Natural killer cell (primary cell): ENCODE results near the gene CGB1. TPM values are rescaled to one million over a fixed set of nuclear protein-coding genes. Genes with fewer than 3 reads are reported as not detected.
"Not testable (repeated sequence)": the region's sequence is repeated elsewhere in the genome, so short reads cannot be mapped to it uniquely, and the experiment has no call there.

Experiments
- ATAC-seq, 3 donors: fragments of 150-1000 bp in 2 of 3; fragments of 200-7000 bp in 1 of 3; cut with Tn5 transposase; 1 replicate in 1 of 3; 2 replicates in 2 of 3; pipeline ENCODE4 v1.10.0; 2021; ENCODE audit warnings: mild to moderate bottlenecking in 2 of 3, moderate library complexity in 2 of 3
- DNase-seq, 2 donors: peaks; one replicate each; pipeline versions ENCODE4 v3.0.0 to v3.0.0-alpha.2; 2013 to 2021; ENCODE audit warnings: mixed read lengths in 1 of 2
- H3K27ac ChIP-seq: one replicate; pipeline ENCODE4 v1.5.1; 2013; ENCODE audit warnings: mild to moderate bottlenecking, low read length
- H3K27me3 ChIP-seq: one replicate; pipeline ENCODE4 v1.6.1; 2013; ENCODE audit warnings: low read length; ENCODE audit not compliant: control insufficient read depth, insufficient read depth
- H3K36me3 ChIP-seq: one replicate; pipeline ENCODE4 v1.6.1; 2013; ENCODE audit warnings: low read length; ENCODE audit not compliant: control insufficient read depth, insufficient read depth
- H3K4me1 ChIP-seq: one replicate; pipeline ENCODE4 v1.6.1; 2013; ENCODE audit warnings: low read length; ENCODE audit not compliant: control insufficient read depth, insufficient read depth
- H3K4me3 ChIP-seq: one replicate; pipeline ENCODE4 v1.5.1; 2013; ENCODE audit warnings: low read length
- H3K9me3 ChIP-seq: one replicate; pipeline ENCODE4 v1.6.1; 2013; ENCODE audit warnings: low read length; ENCODE audit not compliant: control insufficient read depth, insufficient read depth
- H3K27ac Mint-ChIP-seq, 2 donors: one replicate each; pipeline ENCODE4 v1.8.0; 2022; ENCODE audit warnings: mild to moderate bottlenecking in 2 of 2, mixed read lengths in 2 of 2, moderate library complexity in 1 of 2
- H3K27me3 Mint-ChIP-seq, 2 donors: one replicate each; pipeline ENCODE4 v1.8.0; 2022; ENCODE audit warnings: low read depth in 2 of 2, mixed read lengths in 2 of 2
- H3K36me3 Mint-ChIP-seq: one replicate; pipeline ENCODE4 v1.8.0; 2022; ENCODE audit warnings: mixed read lengths
- H3K4me1 Mint-ChIP-seq, 2 donors: one replicate each; pipeline ENCODE4 v1.8.0; 2022; ENCODE audit warnings: mixed read lengths in 2 of 2
- H3K4me3 Mint-ChIP-seq: one replicate; pipeline ENCODE4 v1.8.0; 2022; ENCODE audit warnings: mild to moderate bottlenecking, moderate library complexity, mixed read lengths
- H3K9me3 Mint-ChIP-seq, 2 donors: one replicate each; pipeline ENCODE4 v1.8.0; 2022; ENCODE audit warnings: mixed read lengths in 2 of 2
- WGBS: methylation state at CpG from one replicate; pipeline ENCODE4 v1.1.7; 2013; ENCODE audit warnings: missing lambda C conversion rate; ENCODE audit not compliant: insufficient coverage; 5-methylcytosine and 5-hydroxymethylcytosine counted together
- intact Hi-C: fragments of 100-400 bp; cut with micrococcal nuclease; formaldehyde crosslinking; loops from one replicate; pipeline ENCODE4 v1.14.2; 2022
- total RNA-seq, 4 donors: library from RNA; stranded (reverse); fragments of 120-200 nt in 1 of 4; gene quantifications; one replicate each; pipeline versions ENCODE4 v1.2.3 to v1.2.4, GENCODE V29; 2013 to 2022
- TF ChIP-seq, protein P1 (sequence below): fragments of 200-600 bp; IDR thresholded peaks from one replicate; pipeline ENCODE4 v1.8.0; 2022; ENCODE audit warnings: antibody characterized with exemption

CGB1 gene
- total RNA-seq, 3 donors from 2014 or later (not counting 1 experiment from before 2014, with no cell fraction given): not detected

DNA sequence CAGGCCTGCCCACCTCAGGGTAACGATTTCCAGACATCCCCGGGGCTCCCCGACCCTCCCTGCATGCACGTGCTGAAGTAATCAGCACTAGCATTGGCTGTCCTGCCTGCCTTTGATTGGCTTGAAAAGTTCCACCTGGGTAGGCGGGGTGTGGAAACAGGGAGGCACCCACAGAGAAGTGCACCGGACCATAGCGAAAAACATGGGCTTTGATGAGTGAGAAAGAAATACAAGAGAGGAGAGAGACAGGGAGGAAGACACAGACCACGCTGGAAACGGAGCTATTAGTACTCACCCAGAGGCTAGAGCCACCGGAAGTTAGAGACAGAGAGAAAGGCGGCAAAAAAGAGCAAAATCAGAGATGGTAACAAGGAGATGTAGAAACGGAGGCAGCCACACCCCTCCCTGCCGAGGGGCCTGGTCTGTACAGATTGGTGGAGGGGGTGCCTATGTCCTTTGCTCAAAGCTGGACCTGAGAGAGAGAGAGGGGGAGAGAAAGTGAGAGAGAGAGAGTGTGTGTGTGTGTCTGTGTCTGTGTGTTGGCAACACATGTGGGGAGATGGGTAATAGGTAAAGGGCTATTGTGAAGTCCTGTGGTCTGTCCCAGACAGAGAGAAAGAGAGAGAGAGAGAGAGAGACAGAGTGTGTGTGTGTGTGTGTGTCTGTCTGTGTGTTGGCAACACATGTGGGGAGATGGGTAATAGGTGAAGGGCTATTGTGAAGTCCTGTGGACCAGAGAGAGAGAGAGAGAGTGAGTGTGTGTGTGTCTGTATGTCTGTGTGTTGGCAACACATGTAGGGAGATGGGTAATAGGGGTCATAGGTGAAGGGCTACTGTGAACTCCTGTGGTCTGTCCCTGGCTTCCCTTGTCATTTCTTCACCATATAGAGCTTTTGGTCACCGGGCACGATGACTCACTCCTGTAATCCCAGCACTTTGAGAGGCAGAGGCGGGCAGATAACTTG is 15.5 kb downstream of the CGB1 start:
- H3K4me1 Mint-ChIP-seq: peaks cover 15 to 36% of the 10 kb centered on the region in 2 donors
- no peaks in the 10 kb centered on the region for H3K36me3 ChIP-seq
- H3K4me3 ChIP-seq: no peak overlapping the region
- TF ChIP-seq, protein P1, sequence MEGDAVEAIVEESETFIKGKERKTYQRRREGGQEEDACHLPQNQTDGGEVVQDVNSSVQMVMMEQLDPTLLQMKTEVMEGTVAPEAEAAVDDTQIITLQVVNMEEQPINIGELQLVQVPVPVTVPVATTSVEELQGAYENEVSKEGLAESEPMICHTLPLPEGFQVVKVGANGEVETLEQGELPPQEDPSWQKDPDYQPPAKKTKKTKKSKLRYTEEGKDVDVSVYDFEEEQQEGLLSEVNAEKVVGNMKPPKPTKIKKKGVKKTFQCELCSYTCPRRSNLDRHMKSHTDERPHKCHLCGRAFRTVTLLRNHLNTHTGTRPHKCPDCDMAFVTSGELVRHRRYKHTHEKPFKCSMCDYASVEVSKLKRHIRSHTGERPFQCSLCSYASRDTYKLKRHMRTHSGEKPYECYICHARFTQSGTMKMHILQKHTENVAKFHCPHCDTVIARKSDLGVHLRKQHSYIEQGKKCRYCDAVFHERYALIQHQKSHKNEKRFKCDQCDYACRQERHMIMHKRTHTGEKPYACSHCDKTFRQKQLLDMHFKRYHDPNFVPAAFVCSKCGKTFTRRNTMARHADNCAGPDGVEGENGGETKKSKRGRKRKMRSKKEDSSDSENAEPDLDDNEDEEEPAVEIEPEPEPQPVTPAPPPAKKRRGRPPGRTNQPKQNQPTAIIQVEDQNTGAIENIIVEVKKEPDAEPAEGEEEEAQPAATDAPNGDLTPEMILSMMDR: no peak
- peak overlapping the region in 1 of 2 donors; percentile 13 for H3K27ac Mint-ChIP-seq
- DNase-seq (peak in 1 of 2 donors; percentile 14), ATAC-seq (no peak)
- H3K9me3 Mint-ChIP-seq: no peaks in the 10 kb centered on the region
- H3K27me3 ChIP-seq: peaks cover 3% of the 10 kb centered on the region
- peaks cover 0 to 7% of the 10 kb centered on the region in 2 donors for H3K27me3 Mint-ChIP-seq
- 45% methylated on average over 16 of the region's 16 CpGs for WGBS
- no peaks in the 10 kb centered on the region for H3K36me3 Mint-ChIP-seq
- intact Hi-C loops: no loop called here
- no peak overlapping the region for H3K4me3 Mint-ChIP-seq
- peaks cover 33% of the 10 kb centered on the region for H3K4me1 ChIP-seq
- H3K27ac ChIP-seq: no peak overlapping the region
- H3K9me3 ChIP-seq: no peaks in the 10 kb centered on the region

DNA sequence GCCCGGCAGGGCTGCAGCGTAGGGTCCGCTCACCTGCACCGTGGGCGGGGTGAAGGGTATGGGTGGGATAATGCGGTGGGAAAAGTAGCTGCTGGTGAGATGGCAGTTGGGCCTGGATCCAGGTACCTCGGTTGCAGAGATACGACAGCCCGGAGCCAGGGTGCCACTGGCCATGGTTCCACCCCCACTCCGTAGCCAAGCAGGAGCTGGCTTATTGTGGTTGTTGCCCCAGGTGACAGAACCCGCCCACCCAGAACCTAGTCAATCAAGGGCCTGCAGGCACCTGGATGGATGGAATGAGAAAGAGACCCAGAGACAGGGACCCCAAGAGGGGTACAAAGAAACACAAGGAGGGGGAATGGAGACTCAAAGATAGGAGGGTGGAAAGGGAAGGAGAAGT is 16.4 kb downstream of the CGB1 start:
- H3K27ac Mint-ChIP-seq: no peak overlapping the region
- no peaks in the 10 kb centered on the region for H3K36me3 Mint-ChIP-seq
- DNase-seq (peak in 1 of 2 donors; percentile 8), ATAC-seq (no peak)
- H3K9me3 Mint-ChIP-seq: no peaks in the 10 kb centered on the region
- H3K27me3 ChIP-seq: peaks cover 3% of the 10 kb centered on the region
- H3K9me3 ChIP-seq: no peaks in the 10 kb centered on the region
- H3K4me1 Mint-ChIP-seq: peaks cover 15 to 36% of the 10 kb centered on the region in 2 donors
- no peak overlapping the region for H3K4me3 ChIP-seq
- H3K4me1 ChIP-seq: peaks cover 33% of the 10 kb centered on the region
- no peak overlapping the region for H3K4me3 Mint-ChIP-seq
- no peak overlapping the region for H3K27ac ChIP-seq
- intact Hi-C loops: no loop called here
- TF ChIP-seq, protein P1: no peak
- WGBS: 89% methylated on average over 11 of the region's 11 CpGs
- H3K27me3 Mint-ChIP-seq: peaks cover 0 to 7% of the 10 kb centered on the region in 2 donors
- H3K36me3 ChIP-seq: no peaks in the 10 kb centered on the region

GRCh38 chr19:49019242-49019932 is 17.3 kb downstream of the CGB1 start:
- DNase-seq (peak; percentile 48 to 76), ATAC-seq (peak; percentile 36 to 58 (median 55))

GRCh38 chr19:49018388-49019241 is 18.1 kb downstream of the CGB1 start:
- H3K27me3 Mint-ChIP-seq, H3K27me3 ChIP-seq, H3K27ac ChIP-seq, H3K36me3 ChIP-seq, H3K9me3 ChIP-seq, H3K9me3 Mint-ChIP-seq, H3K36me3 Mint-ChIP-seq, ATAC-seq, intact Hi-C loops: not testable (repeated sequence)
- Mint-ChIP-seq H3K4me3 (peak overlapping the region; percentile 86), H3K4me1 (peaks cover 15 to 36% of the 10 kb centered on the region in 2 donors), H3K27ac (peak overlapping the region in 1 of 2 donors; percentile 84)
- DNase-seq: peak in 1 of 2 donors; percentile 58
- 3% methylated on average over 50 of the region's 50 CpGs for WGBS
- peaks cover 33% of the 10 kb centered on the region for H3K4me1 ChIP-seq
- H3K4me3 ChIP-seq: peak overlapping the region; percentile 50

More at GRCh38 chr19:49019242-49019932, 17.3 kb downstream of the CGB1 start:
- no peaks in the 10 kb centered on the region for H3K9me3 Mint-ChIP-seq
- Histone ChIP-seq H3K27me3 (peaks cover 3% of the 10 kb centered on the region), H3K9me3 (no peaks in the 10 kb centered on the region), H3K4me1 (peaks cover 33% of the 10 kb centered on the region), H3K36me3 (no peaks in the 10 kb centered on the region), H3K4me3 (peak overlapping the region; percentile 50), H3K27ac (no peak overlapping the region)
- 11% methylated on average over 41 of the region's 41 CpGs for WGBS
- peak overlapping the region in 1 of 2 donors; percentile 84 for H3K27ac Mint-ChIP-seq
- H3K27me3 Mint-ChIP-seq: peaks cover 0 to 7% of the 10 kb centered on the region in 2 donors
- no peaks in the 10 kb centered on the region for H3K36me3 Mint-ChIP-seq
- intact Hi-C loops: no loop called here
- TF ChIP-seq, protein P1: no peak
- H3K4me3 Mint-ChIP-seq: peak overlapping the region; percentile 86
- H3K4me1 Mint-ChIP-seq: peaks cover 15 to 36% of the 10 kb centered on the region in 2 donors
